Erythroblast (primary cell): ENCODE data around the gene TMPRSS13.
A peak's percentile ranks its signal among the peaks of the same experiment; 100 is the strongest.

Source experiments
- GATA1 ChIP-seq: IDR thresholded peaks from 2 replicates; pipeline ENCODE4 v1.6.1; 2011; ENCODE audit warnings: low read depth, mild to moderate bottlenecking, control low read depth, low read length, moderate library complexity
- POLR2A ChIP-seq: IDR thresholded peaks from 2 replicates; pipeline ENCODE4 v1.6.1; 2011; ENCODE audit warnings: mild to moderate bottlenecking, low read length

GRCh38 chr11:117907276-117908108 is 21.7 kb downstream of the TMPRSS13 start:
- TF ChIP-seq POLR2A (peak; percentile 90), GATA1 (no peak)
